HUDEP-2 (cell line): Measurements from ENCODE around the gene CPSF6.
"Not testable (repeated sequence)": the region's sequence is repeated elsewhere in the genome, so short reads cannot be mapped to it uniquely, and the experiment has no call there.

Experiments
- DNase-seq, 76 experiments: peaks; one replicate each; lab custom pipeline; 2025; ENCODE audit not compliant: unreplicated experiment in 76 of 76; lab: John Stamatoyannopoulos, UW

The CPSF6 gene

DNA sequence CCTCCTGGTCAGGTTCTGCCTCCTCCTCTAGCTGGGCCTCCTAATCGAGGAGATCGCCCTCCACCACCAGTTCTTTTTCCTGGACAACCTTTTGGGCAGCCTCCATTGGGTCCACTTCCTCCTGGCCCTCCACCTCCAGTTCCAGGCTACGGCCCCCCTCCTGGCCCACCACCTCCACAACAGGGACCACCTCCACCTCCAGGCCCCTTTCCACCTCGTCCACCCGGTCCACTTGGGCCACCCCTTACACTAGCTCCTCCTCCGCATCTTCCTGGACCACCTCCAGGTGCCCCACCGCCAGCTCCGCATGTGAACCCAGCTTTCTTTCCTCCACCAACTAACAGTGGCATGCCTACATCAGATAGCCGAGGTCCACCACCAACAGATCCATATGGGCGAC, 19.3 kb downstream of the CPSF6 start:
- no peak for DNase-seq

DNA sequence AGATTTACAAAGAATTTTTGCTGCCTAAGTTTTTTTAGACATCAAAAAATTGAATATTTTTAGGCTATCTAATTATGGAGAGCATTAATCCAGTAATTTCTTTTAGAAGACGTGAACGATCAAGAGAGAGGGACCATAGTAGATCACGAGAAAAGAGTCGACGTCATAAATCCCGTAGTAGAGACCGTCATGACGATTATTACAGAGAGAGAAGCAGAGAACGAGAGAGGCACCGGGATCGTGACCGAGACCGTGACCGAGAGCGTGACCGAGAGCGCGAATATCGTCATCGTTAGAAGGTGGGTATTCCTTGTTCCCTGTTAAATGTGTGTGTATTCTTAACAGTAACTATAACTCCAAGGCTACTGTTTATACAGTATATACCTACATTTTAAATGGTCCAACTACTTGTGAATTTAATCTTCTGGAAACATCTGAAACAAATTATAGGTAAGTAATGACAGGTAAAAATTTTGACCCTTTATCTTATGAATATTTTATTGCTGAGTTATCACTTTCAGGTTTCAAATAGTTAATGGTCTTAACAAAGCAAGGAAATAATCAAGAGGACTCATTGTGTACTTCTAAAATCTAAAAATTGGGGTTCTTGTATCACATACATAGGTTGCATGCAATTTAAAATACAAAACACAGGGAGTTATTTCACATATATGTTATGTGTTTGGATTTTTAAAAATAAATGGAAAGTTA, 23.1 kb downstream of the CPSF6 start:
- DNase-seq: no peak

DNA sequence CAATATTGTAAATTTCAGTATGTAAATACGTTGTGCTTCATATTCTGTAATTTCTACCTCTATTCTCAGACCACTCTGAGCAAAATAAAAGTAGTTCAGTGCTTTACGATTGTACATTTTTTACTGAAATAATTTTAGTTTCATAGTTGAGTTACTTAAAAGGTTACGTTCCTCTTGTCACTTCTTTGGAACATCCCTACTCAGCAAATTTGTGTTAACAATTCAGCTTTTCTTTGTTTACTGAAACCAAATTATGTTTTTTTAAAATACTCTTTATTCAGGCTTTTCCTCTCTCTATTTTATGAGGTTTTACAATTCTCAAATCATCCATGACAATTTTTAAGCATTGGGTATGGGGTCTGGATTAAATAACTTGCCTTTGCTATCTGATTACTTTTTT, 25.8 kb downstream of the CPSF6 start:
- DNase-seq: no peak

DNA sequence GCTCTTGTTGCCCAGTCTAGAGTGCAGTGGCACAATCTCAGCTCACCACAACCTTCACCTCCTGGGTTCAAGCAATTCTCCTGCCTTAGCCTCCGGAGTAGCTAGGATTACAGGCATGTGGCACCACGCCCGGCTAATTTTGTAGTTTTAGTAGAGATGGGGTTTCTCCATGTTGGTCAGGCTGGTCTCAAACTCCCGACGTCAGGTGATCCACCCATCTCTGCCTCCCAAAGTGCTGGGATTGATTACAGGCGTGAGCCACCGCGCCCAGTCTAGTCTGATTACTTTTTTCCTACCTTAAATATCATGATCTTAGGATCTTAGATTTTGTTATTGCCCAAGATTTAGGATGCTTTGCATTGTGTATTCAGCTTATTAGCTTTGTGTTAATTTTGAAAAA, 26.3 kb downstream of the CPSF6 start:
- not testable (repeated sequence) for DNase-seq

DNA sequence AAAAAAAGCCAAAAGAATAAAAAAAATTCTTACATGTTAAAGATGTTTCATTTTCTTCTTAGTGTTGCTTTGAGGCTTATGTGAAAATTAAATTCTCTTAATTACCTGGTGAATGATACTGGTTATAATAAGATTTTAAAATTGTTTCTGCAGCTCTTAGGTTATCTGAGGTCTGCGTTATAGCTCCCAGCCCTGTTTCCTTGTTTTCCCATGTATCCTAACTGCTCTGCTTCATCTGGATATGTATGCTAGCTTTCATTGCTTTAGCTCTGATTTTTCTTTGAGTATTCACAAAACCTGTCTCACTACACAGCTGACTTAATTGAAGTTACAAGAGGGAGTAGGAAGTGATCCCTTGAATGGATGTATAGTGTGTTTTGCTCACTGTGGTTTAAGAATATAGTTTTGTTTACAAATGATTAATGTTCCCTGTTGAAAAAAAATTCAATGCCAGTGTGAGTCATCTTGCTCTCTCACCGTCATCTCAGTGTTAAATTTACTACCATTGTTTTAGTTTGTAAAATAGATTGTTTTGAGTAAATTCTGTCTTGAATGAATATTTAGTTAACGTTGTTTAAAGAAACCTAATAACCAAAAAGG, 26.8 kb downstream of the CPSF6 start:
- no peak for DNase-seq

DNA sequence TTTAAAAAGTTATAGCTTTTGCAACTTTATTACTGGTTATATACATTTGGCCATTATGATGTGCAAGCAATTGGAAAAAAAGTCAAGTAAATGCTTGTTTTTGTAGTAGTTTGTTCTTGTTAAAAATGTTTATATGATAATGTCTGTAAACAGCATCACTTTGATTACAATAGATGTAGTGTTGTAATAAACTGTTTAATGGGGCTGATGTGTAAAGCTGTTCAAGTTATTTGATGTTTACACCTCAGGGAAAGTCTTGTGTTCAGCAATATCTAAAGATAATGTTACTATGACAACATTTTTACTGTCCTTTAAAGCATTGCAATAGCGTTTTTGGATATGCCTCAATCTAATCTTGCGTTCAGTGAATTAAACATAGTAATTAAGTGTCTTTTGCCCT, 30.4 kb downstream of the CPSF6 start:
- no peak for DNase-seq

DNA sequence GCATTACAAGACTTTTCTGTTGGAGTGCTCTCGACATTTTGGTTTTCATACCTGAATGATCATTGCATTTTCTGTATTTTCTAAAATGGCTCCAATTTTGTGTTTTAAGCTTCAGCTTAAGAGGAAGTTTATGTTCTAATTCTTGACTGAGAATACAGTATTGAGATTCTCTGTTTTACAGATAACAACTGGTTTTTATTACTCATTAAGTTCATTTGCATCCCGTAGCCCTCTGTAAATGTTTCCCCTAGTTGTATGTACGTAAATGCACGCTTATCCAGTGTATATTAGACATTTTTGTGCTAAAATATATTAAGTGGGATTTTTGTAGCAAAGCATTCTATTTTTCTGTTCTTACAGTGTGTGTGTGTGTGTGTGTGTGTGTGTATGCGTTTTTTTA, 33.1 kb downstream of the CPSF6 start:
- DNase-seq: no peak

DNA sequence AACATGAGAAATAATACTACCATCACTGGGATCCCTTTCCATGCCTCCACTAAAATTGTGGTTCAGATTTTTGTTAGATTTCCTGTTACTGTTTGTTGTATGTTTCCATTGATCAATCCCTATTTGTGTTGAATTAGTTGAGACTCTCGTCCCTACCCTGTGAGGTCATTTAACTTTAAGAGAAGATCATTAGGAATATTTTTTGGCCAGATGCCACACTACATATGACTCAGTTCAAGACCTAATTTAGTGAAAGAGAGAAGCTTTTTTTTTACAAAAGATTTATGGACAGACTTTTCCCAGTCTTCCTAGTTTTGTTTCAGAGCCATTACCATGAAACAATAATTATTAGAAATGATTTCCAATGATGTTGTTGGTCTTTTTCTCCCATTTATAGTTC, 35.5 kb downstream of the CPSF6 start:
- DNase-seq: no peak

DNA sequence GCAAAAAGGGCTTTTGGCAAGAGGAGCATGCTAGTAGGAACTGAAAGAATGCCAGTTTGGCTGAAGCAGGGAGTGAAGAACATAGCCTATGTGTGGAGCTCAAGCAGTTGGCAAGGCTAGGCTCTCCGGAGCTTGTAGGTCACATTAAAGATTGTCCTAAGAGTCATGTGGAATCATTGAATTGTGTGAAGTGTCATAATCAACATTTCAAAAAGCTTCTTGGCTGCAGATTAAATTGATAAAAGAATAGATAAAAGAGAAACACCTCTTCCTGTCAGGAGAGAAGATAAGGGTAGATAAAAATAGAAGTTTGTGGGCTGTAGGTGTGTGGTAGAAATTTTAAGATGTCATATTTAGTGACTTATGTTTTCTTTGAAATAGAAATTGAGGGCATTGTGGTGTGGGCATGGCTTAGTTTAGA, 36.1 kb downstream of the CPSF6 start:
- DNase-seq: peak in 2 of 76 experiments; percentile 1 to 8

DNA sequence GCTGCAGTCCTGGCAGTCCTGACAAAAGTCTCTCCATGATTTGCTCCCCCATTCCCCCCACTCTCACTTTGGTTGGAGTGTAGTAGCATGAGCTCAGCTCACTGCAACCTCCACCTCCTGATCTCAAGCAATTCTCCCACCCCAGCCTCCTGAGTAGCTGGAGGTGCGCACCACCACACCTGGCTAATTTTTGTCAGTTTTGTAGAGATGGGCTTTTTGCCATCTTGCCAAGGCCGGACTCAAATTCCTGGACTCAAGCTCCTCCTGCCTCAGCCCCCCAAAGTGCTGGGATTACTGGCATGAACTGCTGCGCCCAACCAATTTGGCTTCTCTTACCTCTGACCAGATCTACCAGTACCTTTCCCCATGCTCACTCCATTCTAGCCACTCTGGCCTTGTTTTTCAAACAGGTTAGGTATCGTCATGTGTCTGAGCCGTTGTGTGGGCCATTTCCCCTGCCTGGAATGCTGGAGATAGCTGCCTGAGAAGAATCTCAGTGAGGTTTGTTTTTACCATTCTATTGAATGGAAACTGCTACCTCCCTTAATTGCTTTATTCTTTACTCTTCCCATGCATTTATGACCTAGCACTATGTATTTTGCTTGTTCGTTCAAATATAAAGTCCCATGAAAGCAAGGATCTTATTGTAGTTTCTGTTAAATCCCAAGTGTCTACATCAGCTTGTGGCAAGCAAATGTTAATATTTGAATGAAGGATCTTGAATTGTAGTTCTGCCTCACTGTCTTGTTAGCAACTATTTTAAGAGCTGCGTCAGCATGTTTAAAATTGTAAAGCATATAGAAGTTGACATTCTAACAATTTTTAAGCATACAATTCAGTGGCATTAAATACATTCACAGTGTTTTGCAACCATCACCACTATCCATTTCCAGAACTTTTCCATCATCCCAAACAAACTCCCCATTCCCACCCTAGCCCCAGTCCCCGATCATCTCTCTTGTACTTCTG, 39.7 kb downstream of the CPSF6 start:
- DNase-seq: no peak

DNA sequence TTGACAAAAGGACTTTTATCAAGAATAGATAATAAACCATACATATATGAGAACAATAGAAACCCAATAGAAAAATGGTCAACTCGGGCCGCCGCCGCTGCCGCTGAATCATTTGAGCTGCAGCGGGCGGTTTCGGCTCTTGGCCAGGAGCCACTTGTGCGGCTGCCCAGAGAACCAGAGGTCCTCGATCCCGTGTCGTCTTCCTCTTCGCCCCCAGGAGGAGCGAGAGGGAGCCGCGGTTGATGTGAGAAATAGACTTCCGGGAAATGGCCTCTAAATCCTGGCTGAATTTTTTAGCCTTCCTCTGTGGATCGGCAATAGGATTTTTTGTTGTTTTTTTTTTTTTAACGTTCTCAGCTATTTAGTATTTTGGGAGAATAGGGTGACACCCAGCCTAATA, 44.8 kb downstream of the CPSF6 start:
- DNase-seq: peak in 73 of 76 experiments; percentile 32 to 88 (median 73)

DNA sequence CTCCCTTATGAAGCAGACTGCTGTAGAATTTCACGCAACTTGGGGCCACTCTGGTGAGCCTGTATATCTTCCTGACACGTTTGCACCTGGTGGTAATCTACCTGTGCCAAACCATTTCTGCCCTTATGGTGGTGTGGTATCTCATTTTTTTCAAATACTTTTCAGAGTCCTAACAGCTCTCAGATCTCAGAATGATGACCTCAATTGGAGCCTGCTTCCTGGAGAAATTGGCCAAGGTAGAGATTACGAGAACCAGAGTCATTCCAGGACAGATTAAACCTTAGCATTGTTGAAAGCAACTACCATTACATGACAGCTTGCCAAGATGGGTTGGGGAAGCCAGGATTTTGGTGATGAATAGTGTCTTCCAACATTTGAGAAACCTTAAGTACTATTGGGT, 48.2 kb downstream of the CPSF6 start:
- no peak for DNase-seq

DNA sequence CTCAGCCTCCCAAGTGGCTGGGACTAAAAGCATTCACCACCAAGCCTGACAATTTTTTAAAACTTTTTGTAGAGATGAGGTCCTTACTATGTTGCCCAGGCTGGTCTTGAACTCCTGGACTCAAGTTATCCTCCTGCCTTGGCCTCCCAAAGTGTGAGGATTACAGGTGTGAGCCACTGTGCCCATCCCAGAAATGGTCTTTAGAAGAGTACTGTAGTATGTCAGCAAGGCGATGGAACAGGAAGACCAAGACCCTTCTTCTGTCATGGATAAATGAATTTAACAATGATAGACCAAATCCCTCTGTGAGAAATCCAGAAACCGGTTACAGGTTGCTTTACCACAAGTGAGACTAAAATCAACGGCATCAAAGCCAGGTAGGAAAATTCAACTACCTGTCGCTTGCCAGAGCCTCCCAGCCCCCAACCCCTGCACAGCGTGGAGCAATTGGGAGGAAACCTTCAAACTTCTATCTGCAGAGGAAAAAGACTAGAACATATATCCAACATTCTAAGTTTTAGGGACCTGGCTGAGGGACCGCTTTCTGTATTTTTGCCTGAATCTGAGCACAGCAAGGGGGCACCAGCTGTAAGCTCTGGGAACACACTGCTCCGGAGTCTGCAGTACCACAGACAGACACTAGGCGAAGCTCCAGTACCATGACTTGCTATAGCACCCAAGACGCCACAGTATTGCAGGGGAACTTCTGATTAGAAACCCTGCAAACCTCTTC, 51.3 kb downstream of the CPSF6 start:
- peak in 71 of 76 experiments; percentile 7 to 84 (median 62) for DNase-seq

DNA sequence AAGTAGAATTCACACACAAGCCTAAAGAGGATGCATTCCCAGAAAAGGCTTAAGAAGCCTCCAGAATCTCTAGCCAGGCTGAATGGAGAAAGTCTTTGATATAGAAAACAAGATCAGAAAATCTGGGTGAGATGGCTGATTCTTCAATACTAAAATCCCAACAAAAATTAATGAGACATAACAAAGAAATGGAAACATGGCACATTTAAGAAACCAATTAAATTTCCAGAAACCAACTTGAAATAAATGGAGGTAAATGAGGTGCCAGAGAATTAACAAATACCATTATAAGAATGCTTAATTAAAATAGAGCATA, 51.9 kb downstream of the CPSF6 start:
- no peak for DNase-seq

DNA sequence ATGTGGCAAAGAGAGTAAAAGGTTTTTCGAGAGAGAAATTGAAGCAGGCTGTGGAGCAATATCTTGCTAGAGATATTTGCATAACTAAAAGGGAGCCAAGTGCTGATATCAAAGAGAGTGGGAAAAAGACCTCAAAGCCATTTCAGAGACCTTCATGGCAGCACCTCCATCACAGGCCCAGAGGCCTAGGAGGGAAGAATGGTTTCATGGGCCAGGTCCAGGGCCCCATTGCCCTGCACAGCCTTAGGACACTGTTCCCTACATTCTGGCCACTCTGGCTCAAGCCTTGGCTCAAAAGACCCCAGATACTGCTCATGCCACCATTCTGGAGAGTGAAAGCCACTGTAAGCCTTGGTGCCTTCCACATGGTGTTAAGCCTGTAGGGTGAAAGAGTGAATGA, 58.8 kb downstream of the CPSF6 start:
- no peak for DNase-seq

DNA sequence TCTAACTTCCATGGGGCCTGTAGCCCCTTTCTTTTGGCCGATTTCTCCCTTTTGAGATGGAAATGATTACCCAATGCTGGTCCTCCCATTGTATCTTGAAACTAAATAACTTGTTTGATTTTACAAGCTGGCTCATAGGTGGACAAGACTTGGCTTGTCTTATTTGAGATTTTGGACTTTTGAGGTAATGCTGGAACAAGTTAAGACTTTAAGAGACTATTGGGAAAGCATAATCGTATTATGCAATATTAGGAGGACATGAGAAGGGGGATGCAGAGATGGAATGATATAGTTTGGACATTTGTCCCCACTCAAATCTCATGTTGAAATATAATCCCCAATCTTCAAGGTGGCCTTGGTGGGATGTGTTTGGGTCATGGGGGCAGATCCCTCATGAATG, 59.6 kb downstream of the CPSF6 start:
- DNase-seq: no peak

DNA sequence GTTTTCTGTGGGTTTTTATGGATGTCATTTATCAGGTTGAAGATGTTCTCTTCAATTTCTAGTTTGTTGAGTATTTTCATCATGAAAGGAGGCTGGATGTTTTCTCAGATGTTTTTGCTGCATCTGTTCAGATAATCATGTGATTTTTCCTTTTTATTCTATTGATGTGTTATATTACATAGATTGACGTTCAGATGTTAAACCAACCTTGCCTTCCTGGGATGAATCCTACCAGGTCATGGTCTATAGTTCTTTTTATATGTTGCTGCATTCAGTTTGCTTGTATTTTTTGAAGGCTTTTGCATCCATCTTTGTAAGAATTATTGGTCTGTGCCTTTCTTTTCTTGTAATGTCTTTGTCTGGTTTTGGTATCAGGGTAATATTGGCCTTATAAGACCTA, 64.9 kb downstream of the CPSF6 start:
- DNase-seq: no peak

DNA sequence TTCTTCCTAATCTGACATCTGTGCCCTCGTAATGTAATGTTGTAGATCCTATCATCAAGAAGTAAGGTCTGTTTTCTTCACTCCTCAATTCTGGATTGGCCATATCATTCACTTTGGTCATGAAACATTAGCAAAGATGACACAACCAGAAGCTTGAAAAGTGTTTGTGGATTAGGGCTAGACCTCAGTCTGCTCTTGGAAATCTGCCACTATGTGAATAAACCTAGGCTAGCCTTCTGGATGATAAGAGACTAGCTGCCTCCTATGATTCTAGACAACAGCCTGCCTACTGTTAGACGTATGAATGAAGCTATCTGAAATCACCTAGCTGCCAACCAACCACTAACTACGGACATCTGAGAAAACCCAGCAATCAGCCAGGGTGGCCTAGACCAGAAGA, 70.1 kb downstream of the CPSF6 start:
- DNase-seq: peak in 18 of 76 experiments; percentile 4 to 48 (median 24)

DNA sequence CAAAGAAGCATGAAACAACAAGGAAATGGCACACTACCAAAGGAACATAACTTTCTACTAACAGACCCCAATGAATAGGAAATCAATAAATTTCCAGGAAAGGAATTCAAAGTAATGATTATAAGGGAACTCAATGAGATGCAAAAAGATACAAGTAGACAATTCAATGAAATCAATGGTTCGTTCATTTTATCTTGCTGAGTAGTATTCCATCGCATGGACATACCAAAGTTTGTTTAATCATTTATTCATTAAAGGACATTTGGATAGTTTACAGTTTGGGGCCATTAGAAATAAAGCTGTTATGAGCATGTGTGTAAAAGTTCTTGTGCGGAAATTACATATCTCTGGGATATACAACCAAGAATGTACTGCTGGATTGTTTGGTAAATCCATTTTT, 73.8 kb downstream of the CPSF6 start:
- no peak for DNase-seq

DNA sequence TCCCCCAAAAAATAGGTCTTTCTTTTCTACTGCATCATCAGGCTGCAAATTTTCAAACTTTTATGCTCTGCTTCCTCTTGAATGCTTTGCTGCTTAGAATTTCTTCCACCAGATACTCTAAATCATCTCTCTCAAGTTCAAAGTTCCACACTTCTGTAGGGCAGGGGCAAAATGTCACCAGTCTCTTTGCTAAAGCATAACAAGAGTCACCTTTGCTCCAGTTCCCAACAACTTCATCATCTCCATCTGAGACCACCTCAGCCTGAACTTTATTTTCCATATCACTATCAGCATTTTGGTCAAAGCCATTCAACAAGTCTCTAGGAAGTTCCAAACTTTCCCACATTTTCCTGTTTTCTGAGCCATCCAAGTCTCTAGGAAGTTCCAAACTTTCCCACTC, 77.4 kb downstream of the CPSF6 start:
- not testable (repeated sequence) for DNase-seq

DNA sequence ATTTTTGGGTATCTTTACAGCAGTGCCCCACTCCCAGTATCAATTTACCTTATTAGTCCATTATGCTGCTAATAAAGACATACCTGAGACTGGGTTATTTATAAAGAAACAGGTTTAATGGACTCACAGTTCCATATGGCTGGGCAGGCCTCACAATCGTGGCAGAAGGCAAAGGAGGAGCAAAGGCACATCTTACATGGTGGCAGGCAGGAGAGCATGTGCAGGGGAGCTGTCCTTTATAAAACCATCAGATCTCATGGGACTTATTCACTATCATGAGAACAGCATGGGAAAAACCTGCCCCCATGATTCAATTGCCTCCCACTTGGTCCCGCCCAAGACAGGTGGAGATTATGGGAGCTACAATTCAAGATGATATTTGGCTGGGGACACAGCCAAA, 77.9 kb downstream of the CPSF6 start:
- DNase-seq: not testable (repeated sequence)
